Mesenchymal stem cell (in vitro differentiated cells and primary cell): ENCODE results near the gene C6orf58.

Experiments used
- DNase-seq: peaks from one replicate; pipeline ENCODE4 v3.0.0-alpha.2; 2013
- H2AFZ ChIP-seq: one replicate; pipeline ENCODE4 v1.6.1; 2013; ENCODE audit warnings: low read depth, mild to moderate bottlenecking, control low read depth, inconsistent platforms, low read length, moderate library complexity
- H2AK5ac ChIP-seq: 2 replicates; pipeline ENCODE4 v1.6.1; 2013; ENCODE audit warnings: low read length, moderate library complexity, mild to moderate bottlenecking, inconsistent platforms; ENCODE audit not compliant: severe bottlenecking
- H2BK120ac ChIP-seq: one replicate; pipeline ENCODE4 v1.6.1; 2013; ENCODE audit warnings: low read depth, mild to moderate bottlenecking, inconsistent platforms, low read length, moderate library complexity
- H2BK12ac ChIP-seq, 2 experiments: one replicate each; pipeline ENCODE4 v1.6.1; 2013; ENCODE audit warnings: inconsistent platforms in 2 of 2, low read length in 2 of 2, mild to moderate bottlenecking in 2 of 2, moderate library complexity in 2 of 2, control low read depth in 1 of 2
- H2BK15ac ChIP-seq: one replicate; pipeline ENCODE4 v1.6.1; 2013; ENCODE audit warnings: mild to moderate bottlenecking, low read depth, inconsistent platforms; ENCODE audit not compliant: poor library complexity, severe bottlenecking
- H2BK5ac ChIP-seq: 2 replicates; pipeline ENCODE4 v1.6.1; 2013; ENCODE audit warnings: low read depth, mild to moderate bottlenecking, low read length, control low read depth, inconsistent platforms; ENCODE audit not compliant: poor library complexity, severe bottlenecking
- H3K14ac ChIP-seq, 2 experiments: one replicate each; pipeline ENCODE4 v1.6.1; 2013; ENCODE audit warnings: inconsistent platforms in 2 of 2, low read length in 2 of 2, control low read depth in 1 of 2, mild to moderate bottlenecking in 1 of 2, moderate library complexity in 1 of 2
- H3K18ac ChIP-seq, 2 experiments: one replicate each; pipeline ENCODE4 v1.6.1; 2013; ENCODE audit warnings: inconsistent platforms in 2 of 2, low read length in 2 of 2, control low read depth in 1 of 2, low read depth in 1 of 2, mild to moderate bottlenecking in 1 of 2
- H3K23ac ChIP-seq, 2 experiments: one replicate each; pipeline ENCODE4 v1.6.1; 2013; ENCODE audit warnings: inconsistent platforms in 2 of 2, low read length in 2 of 2, mild to moderate bottlenecking in 2 of 2, moderate library complexity in 2 of 2, control low read depth in 1 of 2
- H3K27ac ChIP-seq: 2 replicates; pipeline ENCODE4 v1.5.1; 2013; ENCODE audit warnings: mild to moderate bottlenecking, moderate library complexity, low read length, control low read depth, inconsistent platforms; ENCODE audit not compliant: poor library complexity, severe bottlenecking
- H3K27me3 ChIP-seq, 2 experiments: 2 replicates each; pipeline versions ENCODE4 v1.6.1 to v1.7.0; 2013; ENCODE audit warnings: low read length in 2 of 2, mild to moderate bottlenecking in 2 of 2, moderate library complexity in 2 of 2, control low read depth in 1 of 2, inconsistent platforms in 1 of 2; ENCODE audit not compliant: control insufficient read depth in 1 of 2, insufficient read depth in 1 of 2
- H3K36me3 ChIP-seq, 2 experiments: 2 replicates each; pipeline versions ENCODE4 v1.6.1 to v1.7.0; 2013; ENCODE audit warnings: low read length in 2 of 2, control low read depth in 1 of 2, inconsistent platforms in 1 of 2, low read depth in 1 of 2, mild to moderate bottlenecking in 1 of 2; ENCODE audit not compliant: insufficient read depth in 2 of 2, control insufficient read depth in 1 of 2
- H3K4ac ChIP-seq, 2 experiments: one replicate each; pipeline ENCODE4 v1.6.1; 2013; ENCODE audit warnings: inconsistent platforms in 2 of 2, low read length in 2 of 2, mild to moderate bottlenecking in 2 of 2, moderate library complexity in 2 of 2, control low read depth in 1 of 2, low read depth in 1 of 2
- H3K4me1 ChIP-seq: 2 replicates; pipeline ENCODE4 v1.6.1; 2013; ENCODE audit warnings: low read depth, low read length, control low read depth; ENCODE audit not compliant: control insufficient read depth, insufficient read depth
- H3K4me2 ChIP-seq: 2 replicates; pipeline ENCODE4 v1.6.1; 2013; ENCODE audit warnings: low read length, mild to moderate bottlenecking, inconsistent platforms; ENCODE audit not compliant: poor library complexity, severe bottlenecking
- H3K4me3 ChIP-seq, 2 experiments: 2 replicates each; pipeline versions ENCODE4 v1.5.1 to v1.7.0; 2013; ENCODE audit warnings: low read length in 2 of 2, mild to moderate bottlenecking in 2 of 2, control low read depth in 1 of 2, low read depth in 1 of 2; ENCODE audit not compliant: insufficient read depth in 1 of 2
- H3K79me1 ChIP-seq: replicated peaks from 2 replicates; pipeline ENCODE4 v1.6.1; 2013; ENCODE audit warnings: mild to moderate bottlenecking, control low read depth, low read length, inconsistent platforms; ENCODE audit not compliant: poor library complexity, severe bottlenecking
- H3K9ac ChIP-seq: 2 replicates; pipeline ENCODE4 v1.7.0; 2013; ENCODE audit warnings: mild to moderate bottlenecking, low read length, moderate library complexity
- H3K9me3 ChIP-seq: 2 replicates; pipeline ENCODE4 v1.7.0; 2013; ENCODE audit warnings: mild to moderate bottlenecking, low read length; ENCODE audit not compliant: control insufficient read depth
- H4K8ac ChIP-seq: one replicate; pipeline ENCODE4 v1.6.1; 2013; ENCODE audit warnings: inconsistent platforms, mild to moderate bottlenecking, low read length, moderate library complexity
- H4K91ac ChIP-seq: one replicate; pipeline ENCODE4 v1.6.1; 2013; ENCODE audit warnings: mild to moderate bottlenecking, low read length, inconsistent platforms
- WGBS: methylation state at CpG from one replicate; pipeline ENCODE4 v1.1.7; 2013; ENCODE audit warnings: mixed read lengths; 5-methylcytosine and 5-hydroxymethylcytosine counted together

Gene C6orf58

GRCh38 chr6:127554435-127555006 lies 22.5 kb upstream of the C6orf58 start:
- no peak overlapping the region for H3K23ac ChIP-seq
- H2BK5ac ChIP-seq, result no peak overlapping the region
- no peak overlapping the region for H2BK120ac ChIP-seq
- H2BK15ac ChIP-seq, result no peak overlapping the region
- no peak overlapping the region for H4K91ac ChIP-seq
- H3K9me3 ChIP-seq, result no peaks in the 10 kb centered on the region
- no peaks in the 10 kb centered on the region for H3K79me1 ChIP-seq
- 34% methylated on average over 2 of the region's 2 CpGs for whole genome bisulfite sequencing
- peak; percentile 36 for DNase-seq
- H3K27me3 ChIP-seq, result no peaks in the 10 kb centered on the region
- H3K18ac ChIP-seq, result no peak overlapping the region
- H4K8ac ChIP-seq, result no peak overlapping the region
- no peak overlapping the region for H3K4me3 ChIP-seq
- peaks cover 1% of the 10 kb centered on the region for H3K4me1 ChIP-seq
- H3K14ac ChIP-seq, result no peak overlapping the region
- no peak overlapping the region for H3K9ac ChIP-seq
- no peak overlapping the region for H3K27ac ChIP-seq
- H2BK12ac ChIP-seq, result no peak overlapping the region
- no peak overlapping the region for H3K4ac ChIP-seq
- no peak overlapping the region for H3K4me2 ChIP-seq
- H2AFZ ChIP-seq, result no peak overlapping the region
- no peaks in the 10 kb centered on the region for H3K36me3 ChIP-seq
- H2AK5ac ChIP-seq, result no peak overlapping the region

- Histone ChIP-seq H2BK120ac (no peak overlapping the region), H3K9ac (no peak overlapping the region), H3K9me3 (no peaks in the 10 kb centered on the region), H3K27ac (no peak overlapping the region), H3K36me3 (no peaks in the 10 kb centered on the region), H2BK15ac (no peak overlapping the region), H4K8ac (no peak overlapping the region), H3K18ac (no peak overlapping the region), H3K4me3 (no peak overlapping the region), H2BK5ac (no peak overlapping the region), H2AFZ (no peak overlapping the region), H3K4me2 (no peak overlapping the region), H3K14ac (no peak overlapping the region), H2BK12ac (no peak overlapping the region), H3K4ac (no peak overlapping the region), H3K23ac (no peak overlapping the region), H3K4me1 (peaks cover 1% of the 10 kb centered on the region), H2AK5ac (no peak overlapping the region), H3K79me1 (no peaks in the 10 kb centered on the region), H3K27me3 (no peaks in the 10 kb centered on the region), H4K91ac (no peak overlapping the region)
- WGBS, result no CpG with 5 or more reads among the region's 1 CpG
- DNase-seq, result no peak
These were observed 15.3 kb upstream of the C6orf58 start for GRCh38 chr6:127561660-127562059.

DNA sequence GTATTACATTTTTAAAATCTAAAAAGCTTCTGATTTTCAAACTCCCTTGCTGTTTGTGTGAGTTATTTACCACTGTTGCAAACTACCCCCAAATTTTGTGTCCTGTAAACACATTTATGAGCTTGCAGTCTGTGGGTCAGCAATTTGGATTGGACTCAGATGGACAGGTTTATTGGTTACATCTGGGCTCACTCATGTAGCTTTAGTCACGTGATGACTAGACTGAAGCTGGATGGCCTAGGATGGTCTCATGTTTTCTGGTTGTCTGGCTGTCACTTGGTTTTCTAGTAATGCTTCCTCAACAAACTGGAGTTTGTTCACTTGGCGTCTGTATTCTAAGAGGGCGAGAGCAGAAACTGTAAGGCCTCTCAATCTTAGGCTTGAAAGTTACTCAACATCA lies 12.2 kb upstream of the C6orf58 start:
- WGBS, result 76% methylated on average over 3 of the region's 3 CpGs
- H3K9me3 ChIP-seq, result no peaks in the 10 kb centered on the region
- H3K18ac ChIP-seq, result no peak overlapping the region
- H4K8ac ChIP-seq, result no peak overlapping the region
- no peak overlapping the region for H2BK120ac ChIP-seq
- H3K79me1 ChIP-seq, result no peaks in the 10 kb centered on the region
- DNase-seq, result no peak
- no peak overlapping the region for H3K14ac ChIP-seq
- no peak overlapping the region for H4K91ac ChIP-seq
- no peak overlapping the region for H3K27ac ChIP-seq
- no peak overlapping the region for H2AK5ac ChIP-seq
- H2AFZ ChIP-seq, result no peak overlapping the region
- H3K36me3 ChIP-seq, result no peaks in the 10 kb centered on the region
- no peak overlapping the region for H3K4me2 ChIP-seq
- H3K9ac ChIP-seq, result no peak overlapping the region
- no peak overlapping the region for H3K4ac ChIP-seq
- H3K4me1 ChIP-seq, result no peaks in the 10 kb centered on the region
- H3K4me3 ChIP-seq, result no peak overlapping the region
- H2BK12ac ChIP-seq, result no peak overlapping the region
- H3K27me3 ChIP-seq, result no peaks in the 10 kb centered on the region
- no peak overlapping the region for H3K23ac ChIP-seq
- H2BK15ac ChIP-seq, result no peak overlapping the region
- H2BK5ac ChIP-seq, result no peak overlapping the region

DNA sequence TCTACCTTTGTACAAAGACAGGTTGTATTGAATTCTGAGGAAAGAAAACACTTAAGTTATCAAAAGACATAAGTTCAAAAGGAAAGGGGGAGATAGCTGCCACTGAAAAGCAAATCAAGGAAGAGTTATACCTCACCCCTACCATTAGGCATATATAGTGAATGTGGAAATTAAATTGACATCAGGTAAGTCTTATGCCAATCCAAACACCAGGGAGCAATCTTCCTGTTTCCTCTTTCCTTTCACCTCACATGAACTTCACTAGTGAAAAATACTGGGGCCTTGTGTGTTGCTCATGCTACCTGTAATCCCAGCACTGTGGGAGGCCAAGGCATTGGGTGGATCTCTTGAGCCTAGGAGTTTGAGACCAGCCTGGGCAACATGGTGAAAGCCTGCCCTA lies 10.9 kb upstream of the C6orf58 start:
- Histone ChIP-seq H2AFZ (no peak overlapping the region), H3K18ac (no peak overlapping the region), H3K79me1 (no peaks in the 10 kb centered on the region), H3K4ac (no peak overlapping the region), H3K9ac (no peak overlapping the region), H4K91ac (no peak overlapping the region), H3K4me2 (no peak overlapping the region), H2BK12ac (no peak overlapping the region), H2BK5ac (no peak overlapping the region), H3K27me3 (no peaks in the 10 kb centered on the region), H3K9me3 (no peaks in the 10 kb centered on the region), H3K36me3 (no peaks in the 10 kb centered on the region), H3K27ac (no peak overlapping the region), H2AK5ac (no peak overlapping the region), H2BK120ac (no peak overlapping the region), H4K8ac (no peak overlapping the region), H3K4me1 (no peaks in the 10 kb centered on the region), H3K4me3 (no peak overlapping the region), H3K23ac (no peak overlapping the region), H3K14ac (no peak overlapping the region), H2BK15ac (no peak overlapping the region)
- DNase-seq, result no peak
